NCI-H2227 treated with DMSO at 0.1 percent for 48 hours (cell line): ENCODE measurements around the gene CEP83.
A peak's percentile ranks its signal among the peaks of the same experiment; 100 is the strongest.
"Not testable (repeated sequence)": the region's sequence is repeated elsewhere in the genome, so short reads cannot be mapped to it uniquely, and the experiment has no call there.

Experiments
- DNase-seq: peaks from one replicate; lab custom pipeline; 2025; lab: John Stamatoyannopoulos, UW

CEP83 gene

GRCh38 chr12:94459728-94460615 lies at the start of gene CEP83:
Gene CEP83, minus strand, starts transcription at chr12:94459867. Its CDS starts 47,377 bp downstream, at chr12:94412490.
- peak; percentile 86 for DNase-seq

- no peak for DNase-seq
Measured at GRCh38 chr12:94509317-94509716, 49.6 kb upstream of the CEP83 start.

- DNase-seq = no peak
Measured at GRCh38 chr12:94507455-94507854, 47.8 kb upstream of the CEP83 start.

- no peak for DNase-seq
Measured at GRCh38 chr12:94504386-94504785, 44.7 kb upstream of the CEP83 start.

- no peak for DNase-seq
Measured at GRCh38 chr12:94503619-94504018, 44.0 kb upstream of the CEP83 start.

GRCh38 chr12:94500831-94501567 lies 41.3 kb upstream of the CEP83 start:
- no peak for DNase-seq

- no peak for DNase-seq
Measured at GRCh38 chr12:94498698-94499097, 39.0 kb upstream of the CEP83 start.

GRCh38 chr12:94498073-94498472 lies 38.4 kb upstream of the CEP83 start:
- no peak for DNase-seq

GRCh38 chr12:94495445-94496115 lies 35.9 kb upstream of the CEP83 start:
- DNase-seq = no peak

GRCh38 chr12:94491489-94491888 lies 31.8 kb upstream of the CEP83 start:
- no peak for DNase-seq

GRCh38 chr12:94488463-94488862 lies 28.8 kb upstream of the CEP83 start:
- no peak for DNase-seq

GRCh38 chr12:94481734-94482133 lies 22.1 kb upstream of the CEP83 start:
- DNase-seq = peak; percentile 33

- DNase-seq = no peak
Measured at GRCh38 chr12:94469522-94469921, 9.9 kb upstream of the CEP83 start.

- no peak for DNase-seq
Measured at GRCh38 chr12:94460616-94460959, 921 bp upstream of the CEP83 start.

- DNase-seq = peak; percentile 54
Measured at GRCh38 chr12:94458877-94459727, 565 bp downstream of the CEP83 start.

- DNase-seq = no peak
Measured at GRCh38 chr12:94457311-94457710, 2.4 kb downstream of the CEP83 start.

- DNase-seq = not testable (repeated sequence)
Measured at GRCh38 chr12:94454318-94454717, 5.3 kb downstream of the CEP83 start.

- DNase-seq = no peak
Measured at GRCh38 chr12:94445662-94446061, 14.0 kb downstream of the CEP83 start.

GRCh38 chr12:94437303-94437702 lies 22.4 kb downstream of the CEP83 start:
- DNase-seq = no peak

- DNase-seq = peak; percentile 9
Measured at GRCh38 chr12:94435511-94435927, 24.1 kb downstream of the CEP83 start.

GRCh38 chr12:94434171-94434570 lies 25.5 kb downstream of the CEP83 start:
- no peak for DNase-seq

GRCh38 chr12:94433744-94434143 lies 25.9 kb downstream of the CEP83 start:
- DNase-seq = no peak
